Stimulated activated CD8-positive, alpha-beta memory T cell treated with anti-CD3 and anti-CD28 coated beads, Interleukin-4, amount 100 ng/mL, for 4 hours (primary cell): Measurements from ENCODE around the gene CYFIP1.

Experiments used
- DNase-seq, 2 donors: peaks; one replicate each; pipeline ENCODE4 v3.0.0-alpha.2; 2020; ENCODE audit warnings: low read depth in 2 of 2, low spot score in 1 of 2

Gene CYFIP1

DNA sequence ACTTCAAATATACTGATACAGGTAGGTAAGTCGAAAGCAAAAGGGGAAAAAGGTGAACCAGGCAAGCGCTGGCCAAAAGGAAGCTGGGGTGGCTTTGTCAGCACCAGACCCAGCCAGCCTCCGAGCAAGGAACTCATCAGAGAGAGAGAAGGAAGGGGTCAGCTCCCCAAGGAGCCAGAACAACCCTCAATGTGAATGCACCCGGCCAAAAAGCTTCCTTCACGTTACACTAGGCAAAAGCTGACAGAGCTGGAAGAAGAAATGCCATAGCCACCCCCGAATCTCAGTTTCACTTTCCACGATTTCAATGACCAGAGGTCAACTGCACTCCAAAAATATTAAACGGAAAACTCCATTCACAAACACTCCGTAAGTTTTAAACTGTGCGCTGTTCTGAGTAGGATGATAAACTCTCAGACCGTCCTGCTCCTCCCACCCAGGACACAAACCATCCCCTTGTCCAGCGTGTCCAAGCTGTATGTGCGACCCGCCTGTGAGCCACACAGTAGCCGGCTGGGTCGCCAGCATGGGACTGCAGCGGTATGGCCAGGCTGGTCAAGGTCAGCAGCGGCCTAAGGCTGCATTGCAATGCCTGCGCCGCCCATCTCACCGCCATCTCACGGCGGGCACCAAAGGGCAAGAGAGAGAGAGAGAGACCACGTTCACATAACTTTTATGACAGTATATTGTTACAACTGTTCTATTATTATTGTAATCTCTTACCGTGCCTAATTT lies 29.7 kb downstream of the CYFIP1 start:
- no peak for DNase-seq

GRCh38 chr15:22949074-22949547 lies 31.1 kb downstream of the CYFIP1 start:
- DNase-seq, result no peak

GRCh38 chr15:22948056-22948455 lies 32.1 kb downstream of the CYFIP1 start:
- DNase-seq, result no peak

- no peak for DNase-seq
These were observed 32.8 kb downstream of the CYFIP1 start for GRCh38 chr15:22947101-22948000.

DNA sequence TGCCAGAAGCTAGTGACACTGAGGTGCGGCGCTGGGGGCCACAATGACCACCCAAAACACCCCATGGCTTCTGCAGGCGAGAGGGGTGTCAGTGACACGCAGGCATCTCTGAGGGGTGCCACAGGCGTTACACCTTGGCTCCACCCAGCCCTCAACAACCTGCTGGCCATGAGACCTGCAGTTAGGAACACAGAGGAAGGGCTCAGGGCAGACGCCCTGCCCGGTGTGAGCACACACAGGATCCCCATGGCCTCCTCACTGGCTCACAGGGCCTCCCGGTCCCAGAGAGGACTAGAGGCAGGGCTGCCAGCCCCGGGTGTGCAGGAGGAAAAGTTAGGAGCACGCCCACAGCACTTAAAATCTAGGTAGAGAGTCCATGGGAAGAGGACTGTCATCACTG lies 35.1 kb downstream of the CYFIP1 start:
- DNase-seq, result no peak

DNA sequence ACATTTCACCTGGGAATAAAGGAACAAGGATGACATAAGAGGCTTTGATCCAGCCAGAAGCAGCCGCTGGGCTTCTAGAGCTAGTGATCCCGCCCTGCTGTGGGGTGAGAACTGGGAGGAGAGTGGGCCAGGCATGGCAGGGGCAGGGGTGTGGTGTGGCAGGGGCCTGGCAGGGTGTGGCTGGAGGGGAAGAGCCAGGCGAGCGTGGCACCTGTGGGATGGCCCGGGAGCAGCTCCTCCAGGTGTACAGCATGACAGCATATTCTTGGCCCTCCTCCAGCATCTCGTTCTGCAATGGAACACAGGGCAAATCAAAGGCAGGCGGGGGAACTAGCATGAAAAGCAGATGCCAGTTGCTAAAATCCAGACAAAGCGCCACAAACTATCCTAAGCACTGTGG lies 35.5 kb downstream of the CYFIP1 start:
- DNase-seq, result no peak

DNA sequence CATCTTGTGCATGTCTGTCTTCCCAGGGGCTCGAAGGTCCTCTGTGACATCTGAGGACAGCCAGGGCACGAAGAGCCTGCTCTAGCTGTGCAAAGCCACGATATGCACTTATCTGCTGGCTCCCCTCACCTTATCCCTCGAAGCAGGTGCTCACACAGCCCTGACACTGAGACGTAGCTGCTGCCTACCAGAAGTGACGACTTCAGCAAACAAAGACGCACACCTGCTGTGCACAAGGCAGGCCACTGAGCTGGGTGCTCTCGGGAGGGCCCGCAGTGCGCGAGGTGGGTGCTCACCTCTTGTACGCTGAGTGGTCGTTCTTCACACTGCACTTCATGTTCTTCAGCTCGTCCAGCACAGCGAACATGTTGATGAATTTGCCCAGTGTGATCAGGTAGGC lies 37.3 kb downstream of the CYFIP1 start:
- no peak for DNase-seq

GRCh38 chr15:22942306-22942855 lies 37.8 kb downstream of the CYFIP1 start:
- DNase-seq, result no peak

DNA sequence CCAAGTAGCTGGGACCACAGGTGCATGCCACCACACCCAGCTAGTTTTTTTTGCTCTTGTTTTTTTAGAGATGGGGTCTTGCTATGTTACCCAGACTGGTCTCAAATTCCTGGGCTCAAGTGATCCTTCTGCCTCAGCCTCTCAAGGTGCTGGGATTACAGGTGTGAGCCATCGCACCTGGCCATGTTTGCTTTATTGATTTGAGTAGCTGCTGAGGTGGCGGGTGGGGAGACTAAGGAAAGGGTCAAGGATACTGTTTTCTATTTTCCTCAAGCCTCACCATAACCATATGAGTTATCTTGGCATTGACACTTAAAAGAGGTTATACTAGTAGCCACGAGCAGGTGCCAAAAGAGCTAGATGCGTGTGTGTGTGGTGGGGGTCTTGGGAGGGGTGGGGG lies 39.0 kb downstream of the CYFIP1 start:
- no peak for DNase-seq

- no peak for DNase-seq
These were observed 40.5 kb downstream of the CYFIP1 start for GRCh38 chr15:22939652-22940061.

- no peak for DNase-seq
These were observed 41.1 kb downstream of the CYFIP1 start for GRCh38 chr15:22939051-22939450.

DNA sequence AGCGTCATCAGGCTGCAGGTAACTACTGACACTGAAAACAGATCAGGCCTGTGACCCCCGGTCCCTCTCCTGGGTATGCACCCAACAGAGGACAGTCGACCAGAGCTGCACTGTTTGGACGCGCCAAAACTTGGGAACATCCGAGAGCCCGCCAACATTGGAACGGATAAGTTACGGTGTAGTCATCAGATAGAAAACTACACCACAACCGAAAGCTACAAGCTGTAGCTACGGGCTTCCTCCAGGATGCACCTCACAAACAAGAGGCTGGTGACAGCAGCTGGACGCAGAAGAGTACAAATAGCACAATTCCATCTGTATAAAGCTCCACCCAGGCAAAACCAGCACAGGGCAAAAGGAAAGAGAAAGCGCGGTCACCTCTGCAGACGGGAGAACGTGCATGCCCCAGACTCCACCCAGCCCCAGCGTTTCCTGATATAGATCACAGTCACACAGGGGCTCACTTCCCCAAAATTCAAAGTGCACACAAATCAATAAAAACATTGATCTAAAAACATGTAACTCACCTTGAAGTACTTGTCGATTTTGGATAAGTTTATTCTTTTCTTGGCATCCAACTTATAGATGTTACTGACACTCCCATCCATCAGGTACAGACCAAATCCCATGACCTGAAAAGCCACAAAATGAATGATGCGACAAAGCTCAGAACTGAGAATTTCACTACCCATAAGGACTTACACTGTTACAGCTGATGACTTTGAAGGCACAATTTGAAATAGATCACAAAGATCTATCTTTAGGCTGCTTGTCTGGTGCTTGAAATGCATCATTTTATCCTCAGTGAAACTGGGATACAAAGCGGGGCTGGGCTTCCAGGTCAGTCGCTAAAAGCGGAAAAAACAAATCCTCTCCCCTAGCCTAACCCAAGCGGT lies 43.3 kb downstream of the CYFIP1 start:
- DNase-seq, result no peak

- DNase-seq, result no peak
These were observed 46.5 kb downstream of the CYFIP1 start for GRCh38 chr15:22933641-22934061.

DNA sequence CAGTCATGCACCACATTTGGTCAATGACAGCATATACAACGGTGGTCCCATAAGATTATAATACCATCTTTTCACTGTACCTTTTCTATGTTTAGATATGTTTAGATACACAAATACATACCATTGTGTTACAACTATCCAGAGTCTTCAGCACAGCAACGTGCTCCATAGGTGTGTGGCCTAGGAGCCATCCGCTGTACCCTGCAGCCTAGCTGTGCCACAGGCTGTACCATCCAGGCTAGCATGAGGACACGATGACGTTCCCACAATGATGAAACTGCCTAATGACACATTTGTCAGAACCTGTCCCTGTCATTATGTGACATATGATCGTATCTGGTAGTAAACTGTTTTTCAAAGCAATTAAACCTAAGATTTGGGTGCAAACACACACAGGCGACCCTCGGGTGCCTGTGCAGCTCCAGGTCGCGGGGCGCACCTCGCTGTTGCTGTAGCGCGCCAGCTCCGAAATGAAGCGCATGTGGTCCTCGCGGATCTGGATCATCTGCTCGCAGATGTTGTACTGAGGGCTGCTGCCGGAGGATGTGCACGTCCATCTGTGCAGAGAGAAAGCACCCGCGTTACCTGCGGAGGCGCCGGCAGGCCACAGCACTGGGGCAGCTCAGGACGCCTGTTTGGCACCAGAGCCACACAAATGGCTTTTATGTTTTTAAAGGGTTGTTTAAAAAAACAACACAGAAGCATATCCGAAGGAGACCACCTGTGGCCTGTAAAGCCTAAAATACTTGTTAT lies 48.2 kb downstream of the CYFIP1 start:
- DNase-seq, result no peak

- no peak for DNase-seq
These were observed 49.2 kb downstream of the CYFIP1 start for GRCh38 chr15:22930782-22931484.

- no peak for DNase-seq
These were observed 52.4 kb downstream of the CYFIP1 start for GRCh38 chr15:22927761-22928160.

- DNase-seq, result no peak
These were observed 54.3 kb downstream of the CYFIP1 start for GRCh38 chr15:22925875-22926274.

DNA sequence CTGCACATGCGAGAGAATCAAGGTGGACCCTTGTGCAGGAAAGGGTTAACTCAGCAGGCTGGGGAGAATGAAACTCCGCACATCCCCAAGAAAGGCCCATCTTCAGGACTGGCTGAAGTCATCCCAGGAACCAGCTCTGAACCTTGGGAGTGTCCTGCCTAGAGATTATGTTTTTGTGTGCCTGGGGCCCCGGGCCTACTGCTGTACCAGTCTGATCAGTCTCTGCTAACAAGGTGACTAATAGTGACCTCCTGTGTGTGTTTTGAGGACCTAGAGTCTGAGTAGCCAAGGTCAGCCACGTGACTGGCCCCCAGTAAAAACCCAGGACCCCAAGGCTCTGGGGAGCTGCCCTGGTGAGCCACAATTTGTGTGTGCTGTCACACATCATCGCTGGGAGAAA lies 58.2 kb downstream of the CYFIP1 start:
- DNase-seq, result no peak

- no peak for DNase-seq
These were observed 61.0 kb downstream of the CYFIP1 start for GRCh38 chr15:22919171-22919570.
